Prostate gland (tissue), 2 donors: ENCODE measurements around the gene DNMT3A.

ENCODE experiments used
- POLR2A ChIP-seq: fragments of 450-650 bp; IDR thresholded peaks from one replicate; pipeline ENCODE4 v1.6.1; 2016; ENCODE audit warnings: antibody characterized with exemption, mild to moderate bottlenecking
- TF ChIP-seq, protein P1 (sequence below), 4 experiments: fragments of 200-600 bp in 2 of 4; fragments of 450-650 bp in 2 of 4; sonication (generic) in 2 of 4; IDR thresholded peaks; 1 replicate in 3 of 4; 2 replicates in 1 of 4; pipeline ENCODE4 v1.5.1; 2016 to 2019; ENCODE audit warnings: antibody characterized with exemption in 4 of 4, mild to moderate bottlenecking in 2 of 4, moderate library complexity in 2 of 4

DNA sequence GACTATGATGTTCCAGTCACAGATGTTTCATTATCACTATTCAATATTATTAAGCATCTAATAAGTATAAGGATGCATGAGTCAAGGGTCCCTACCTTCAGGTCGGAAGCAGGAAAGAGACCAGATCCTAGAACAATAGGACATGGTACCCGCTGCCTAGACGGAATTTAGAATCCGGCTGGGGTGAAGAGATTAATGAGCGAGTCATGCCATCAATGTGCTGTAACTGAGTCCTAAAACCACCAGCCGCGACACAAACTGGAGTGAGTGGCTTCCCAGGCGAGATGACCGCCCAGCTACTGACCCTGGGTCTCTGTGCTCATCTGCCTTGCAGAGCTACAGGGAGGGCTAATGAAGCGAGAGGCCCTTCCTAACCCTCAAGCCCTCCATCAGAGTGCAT is 73.6 kb downstream of the DNMT3A start:
- TF ChIP-seq, protein P1, sequence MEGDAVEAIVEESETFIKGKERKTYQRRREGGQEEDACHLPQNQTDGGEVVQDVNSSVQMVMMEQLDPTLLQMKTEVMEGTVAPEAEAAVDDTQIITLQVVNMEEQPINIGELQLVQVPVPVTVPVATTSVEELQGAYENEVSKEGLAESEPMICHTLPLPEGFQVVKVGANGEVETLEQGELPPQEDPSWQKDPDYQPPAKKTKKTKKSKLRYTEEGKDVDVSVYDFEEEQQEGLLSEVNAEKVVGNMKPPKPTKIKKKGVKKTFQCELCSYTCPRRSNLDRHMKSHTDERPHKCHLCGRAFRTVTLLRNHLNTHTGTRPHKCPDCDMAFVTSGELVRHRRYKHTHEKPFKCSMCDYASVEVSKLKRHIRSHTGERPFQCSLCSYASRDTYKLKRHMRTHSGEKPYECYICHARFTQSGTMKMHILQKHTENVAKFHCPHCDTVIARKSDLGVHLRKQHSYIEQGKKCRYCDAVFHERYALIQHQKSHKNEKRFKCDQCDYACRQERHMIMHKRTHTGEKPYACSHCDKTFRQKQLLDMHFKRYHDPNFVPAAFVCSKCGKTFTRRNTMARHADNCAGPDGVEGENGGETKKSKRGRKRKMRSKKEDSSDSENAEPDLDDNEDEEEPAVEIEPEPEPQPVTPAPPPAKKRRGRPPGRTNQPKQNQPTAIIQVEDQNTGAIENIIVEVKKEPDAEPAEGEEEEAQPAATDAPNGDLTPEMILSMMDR (IDR thresholded peaks at IDR 0.05) = no peak
- no peak for TF ChIP-seq POLR2A
